ENCODE measurements around the gene WWOX. TPM values are rescaled to one million over a fixed set of nuclear protein-coding genes. Genes with fewer than 3 reads are reported as not detected.

The WWOX gene
- total and polyA plus RNA-seq, 2 of the 13 experiments (the other 11 are each of a cell fraction or from before 2014, with no cell fraction given) = 9.1 to 37.4 TPM

DNA sequence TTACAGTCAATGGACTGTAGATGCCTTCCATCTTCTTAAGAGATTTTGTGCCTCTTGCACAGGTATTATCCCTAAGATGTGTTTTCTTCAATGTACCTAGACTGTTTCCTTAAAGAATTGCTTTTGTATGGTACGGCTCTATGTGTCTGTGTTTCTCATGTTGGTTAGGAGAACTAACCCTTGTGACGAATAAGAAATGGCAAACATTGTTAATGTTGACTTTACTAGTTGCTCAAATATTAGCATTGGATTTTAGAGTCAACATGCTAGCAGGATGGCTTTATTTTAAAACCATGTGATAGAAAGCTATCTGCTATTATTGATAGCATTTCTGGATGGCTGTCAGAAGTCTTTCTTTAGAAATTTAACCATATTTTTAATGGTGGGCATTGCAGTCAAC lies 34.5 kb downstream of the WWOX start (continued):
- TF ChIP-seq, protein P1, sequence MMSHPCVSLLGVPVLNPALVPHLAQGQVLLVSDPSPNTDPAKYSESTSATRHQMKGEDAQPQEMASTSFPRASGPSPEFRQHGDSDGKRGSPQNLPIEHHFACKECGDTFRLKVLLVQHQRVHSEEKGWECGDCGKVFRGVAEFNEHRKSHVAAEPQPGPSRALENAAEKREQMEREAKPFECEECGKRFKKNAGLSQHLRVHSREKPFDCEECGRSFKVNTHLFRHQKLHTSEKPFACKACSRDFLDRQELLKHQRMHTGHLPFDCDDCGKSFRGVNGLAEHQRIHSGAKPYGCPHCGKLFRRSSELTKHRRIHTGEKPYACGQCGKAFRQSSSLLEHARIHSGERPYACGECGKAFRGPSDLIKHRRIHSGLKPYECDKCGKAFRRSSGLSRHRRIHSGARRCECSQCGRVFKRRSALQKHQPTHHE (CRISPR knock-in tag; IDR thresholded peaks at IDR 0.05; ENCODE audit: borderline replicate concordance) = no peak
- TF ChIP-seq THYN1 (CRISPR knock-in tag; IDR thresholded peaks at IDR 0.05; ENCODE audit: borderline replicate concordance, low read depth) (no peak), MIER3 (CRISPR knock-in tag; IDR thresholded peaks at IDR 0.05; ENCODE audit: borderline replicate concordance) (peak; percentile 74; the same call in 1 of the 2 replicates), YY1 (IDR thresholded peaks at IDR 0.05; ENCODE audit: insufficient read depth, insufficient replicate concordance, low read depth, low read length) (no peak), HNRNPUL1 (IDR thresholded peaks at IDR 0.05; ENCODE audit: low read depth, low read length) (no peak), ZNF367 (CRISPR knock-in tag; IDR thresholded peaks at IDR 0.05; ENCODE audit: borderline replicate concordance) (no peak), RORA (CRISPR knock-in tag; IDR thresholded peaks at IDR 0.05) (no peak), ZBTB38 (CRISPR knock-in tag; IDR thresholded peaks at IDR 0.05) (no peak), ZFP1 (CRISPR knock-in tag; IDR thresholded peaks at IDR 0.05) (no peak), KAT7 (CRISPR knock-in tag; IDR thresholded peaks at IDR 0.05; ENCODE audit: borderline replicate concordance) (no peak), MTA1 (CRISPR knock-in tag; IDR thresholded peaks at IDR 0.05; ENCODE audit: borderline replicate concordance) (no peak), ISL2 (CRISPR knock-in tag; IDR thresholded peaks at IDR 0.05) (peak; percentile 92), ZNF431 (CRISPR knock-in tag; IDR thresholded peaks at IDR 0.05; ENCODE audit: borderline replicate concordance, low read depth) (no peak), BORCS8-MEF2B (CRISPR knock-in tag; IDR thresholded peaks at IDR 0.05) (no peak)
- TF ChIP-seq, protein P2, sequence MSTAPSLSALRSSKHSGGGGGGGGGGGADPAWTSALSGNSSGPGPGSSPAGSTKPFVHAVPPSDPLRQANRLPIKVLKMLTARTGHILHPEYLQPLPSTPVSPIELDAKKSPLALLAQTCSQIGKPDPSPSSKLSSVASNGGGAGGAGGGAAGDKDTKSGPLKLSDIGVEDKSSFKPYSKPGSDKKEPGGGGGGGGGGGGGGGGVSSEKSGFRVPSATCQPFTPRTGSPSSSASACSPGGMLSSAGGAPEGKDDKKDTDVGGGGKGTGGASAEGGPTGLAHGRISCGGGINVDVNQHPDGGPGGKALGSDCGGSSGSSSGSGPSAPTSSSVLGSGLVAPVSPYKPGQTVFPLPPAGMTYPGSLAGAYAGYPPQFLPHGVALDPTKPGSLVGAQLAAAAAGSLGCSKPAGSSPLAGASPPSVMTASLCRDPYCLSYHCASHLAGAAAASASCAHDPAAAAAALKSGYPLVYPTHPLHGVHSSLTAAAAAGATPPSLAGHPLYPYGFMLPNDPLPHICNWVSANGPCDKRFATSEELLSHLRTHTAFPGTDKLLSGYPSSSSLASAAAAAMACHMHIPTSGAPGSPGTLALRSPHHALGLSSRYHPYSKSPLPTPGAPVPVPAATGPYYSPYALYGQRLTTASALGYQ (CRISPR knock-in tag; IDR thresholded peaks at IDR 0.05) = peak; percentile 85
- TF ChIP-seq, protein P3, sequence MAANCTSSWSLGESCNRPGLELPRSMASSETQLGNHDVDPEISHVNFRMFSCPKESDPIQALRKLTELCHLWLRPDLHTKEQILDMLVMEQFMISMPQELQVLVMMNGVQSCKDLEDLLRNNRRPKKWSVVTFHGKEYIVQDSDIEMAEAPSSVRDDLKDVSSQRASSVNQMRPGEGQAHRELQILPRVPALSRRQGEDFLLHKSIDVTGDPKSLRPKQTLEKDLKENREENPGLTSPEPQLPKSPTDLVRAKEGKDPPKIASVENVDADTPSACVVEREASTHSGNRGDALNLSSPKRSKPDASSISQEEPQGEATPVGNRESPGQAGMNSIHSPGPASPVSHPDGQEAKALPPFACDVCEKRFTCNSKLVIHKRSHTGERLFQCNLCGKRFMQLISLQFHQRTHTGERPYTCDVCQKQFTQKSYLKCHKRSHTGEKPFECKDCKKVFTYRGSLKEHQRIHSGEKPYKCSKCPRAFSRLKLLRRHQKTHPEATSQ (CRISPR knock-in tag; IDR thresholded peaks at IDR 0.05; ENCODE audit: borderline replicate concordance) = no peak
- TF ChIP-seq, protein P4, sequence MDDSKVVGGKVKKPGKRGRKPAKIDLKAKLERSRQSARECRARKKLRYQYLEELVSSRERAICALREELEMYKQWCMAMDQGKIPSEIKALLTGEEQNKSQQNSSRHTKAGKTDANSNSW (CRISPR knock-in tag; IDR thresholded peaks at IDR 0.05; ENCODE audit: borderline replicate concordance) = no peak
- TF ChIP-seq, protein P5, sequence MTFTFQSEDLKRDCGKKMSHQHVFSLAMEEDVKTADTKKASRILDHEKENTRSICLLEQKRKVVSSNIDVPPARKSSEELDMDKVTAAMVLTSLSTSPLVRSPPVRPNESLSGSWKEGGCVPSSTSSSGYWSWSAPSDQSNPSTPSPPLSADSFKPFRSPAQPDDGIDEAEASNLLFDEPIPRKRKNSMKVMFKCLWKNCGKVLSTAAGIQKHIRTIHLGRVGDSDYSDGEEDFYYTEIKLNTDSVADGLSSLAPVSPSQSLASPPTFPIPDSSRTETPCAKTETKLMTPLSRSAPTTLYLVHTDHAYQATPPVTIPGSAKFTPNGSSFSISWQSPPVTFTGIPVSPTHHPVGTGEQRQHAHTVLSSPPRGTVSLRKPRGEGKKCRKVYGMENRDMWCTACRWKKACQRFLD (CRISPR knock-in tag; IDR thresholded peaks at IDR 0.05; ENCODE audit: borderline replicate concordance) = no peak
- TF ChIP-seq, protein P6, sequence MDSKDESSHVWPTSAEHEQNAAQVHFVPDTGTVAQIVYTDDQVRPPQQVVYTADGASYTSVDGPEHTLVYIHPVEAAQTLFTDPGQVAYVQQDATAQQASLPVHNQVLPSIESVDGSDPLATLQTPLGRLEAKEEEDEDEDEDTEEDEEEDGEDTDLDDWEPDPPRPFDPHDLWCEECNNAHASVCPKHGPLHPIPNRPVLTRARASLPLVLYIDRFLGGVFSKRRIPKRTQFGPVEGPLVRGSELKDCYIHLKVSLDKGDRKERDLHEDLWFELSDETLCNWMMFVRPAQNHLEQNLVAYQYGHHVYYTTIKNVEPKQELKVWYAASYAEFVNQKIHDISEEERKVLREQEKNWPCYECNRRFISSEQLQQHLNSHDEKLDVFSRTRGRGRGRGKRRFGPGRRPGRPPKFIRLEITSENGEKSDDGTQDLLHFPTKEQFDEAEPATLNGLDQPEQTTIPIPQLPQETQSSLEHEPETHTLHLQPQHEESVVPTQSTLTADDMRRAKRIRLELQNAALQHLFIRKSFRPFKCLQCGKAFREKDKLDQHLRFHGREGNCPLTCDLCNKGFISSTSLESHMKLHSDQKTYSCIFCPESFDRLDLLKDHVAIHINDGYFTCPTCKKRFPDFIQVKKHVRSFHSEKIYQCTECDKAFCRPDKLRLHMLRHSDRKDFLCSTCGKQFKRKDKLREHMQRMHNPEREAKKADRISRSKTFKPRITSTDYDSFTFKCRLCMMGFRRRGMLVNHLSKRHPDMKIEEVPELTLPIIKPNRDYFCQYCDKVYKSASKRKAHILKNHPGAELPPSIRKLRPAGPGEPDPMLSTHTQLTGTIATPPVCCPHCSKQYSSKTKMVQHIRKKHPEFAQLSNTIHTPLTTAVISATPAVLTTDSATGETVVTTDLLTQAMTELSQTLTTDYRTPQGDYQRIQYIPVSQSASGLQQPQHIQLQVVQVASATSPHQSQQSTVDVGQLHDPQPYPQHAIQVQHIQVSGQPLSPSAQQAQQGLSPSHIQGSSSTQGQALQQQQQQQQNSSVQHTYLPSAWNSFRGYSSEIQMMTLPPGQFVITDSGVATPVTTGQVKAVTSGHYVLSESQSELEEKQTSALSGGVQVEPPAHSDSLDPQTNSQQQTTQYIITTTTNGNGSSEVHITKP (CRISPR knock-in tag; IDR thresholded peaks at IDR 0.05; ENCODE audit: low read depth) = no peak
